Neutrophil (primary cell): ENCODE measurements around the gene ZDHHC4.
A peak's percentile ranks its signal among the peaks of the same experiment; 100 is the strongest.

ENCODE experiments used
- H3K27ac ChIP-seq: fragments of 200-600 bp; sonication (generic); 2 replicates; pipeline ENCODE4 v1.5.1; 2016; ENCODE audit warnings: mild to moderate bottlenecking, moderate library complexity
- H3K27me3 ChIP-seq: fragments of 200-600 bp; sonication (generic); 2 replicates; pipeline ENCODE4 v1.6.0; 2016; ENCODE audit warnings: mild to moderate bottlenecking
- H3K36me3 ChIP-seq: fragments of 200-600 bp; sonication (generic); 2 replicates; pipeline ENCODE4 v1.5.1; 2017
- H3K4me1 ChIP-seq, 2 experiments: fragments of 200-600 bp in 1 of 2; sonication (generic) in 1 of 2; 1 replicate in 1 of 2; 2 replicates in 1 of 2; pipeline versions ENCODE4 v1.5.1 to v1.6.1; 2013 to 2016; ENCODE audit warnings: low read depth in 1 of 2, low read length in 1 of 2, mild to moderate bottlenecking in 1 of 2, moderate library complexity in 1 of 2; ENCODE audit not compliant: control insufficient read depth in 1 of 2, insufficient read depth in 1 of 2
- H3K4me3 ChIP-seq, 2 experiments: fragments of 200-600 bp in 1 of 2; sonication (generic) in 1 of 2; 1 replicate in 1 of 2; 2 replicates in 1 of 2; pipeline ENCODE4 v1.5.1; 2013 to 2016; ENCODE audit warnings: low read depth in 1 of 2, low read length in 1 of 2, mild to moderate bottlenecking in 1 of 2, moderate library complexity in 1 of 2
- H3K9me3 ChIP-seq: fragments of 200-600 bp; sonication (generic); 2 replicates; pipeline ENCODE4 v1.5.1; 2016
- CTCF ChIP-seq: fragments of 200-600 bp; sonication (generic); IDR thresholded peaks from 2 replicates; pipeline ENCODE4 v1.5.1; 2016; ENCODE audit warnings: antibody characterized with exemption

The ZDHHC4 gene

GRCh38 chr7:6621195-6622133 lies 44.2 kb downstream of the ZDHHC4 start:
- peaks cover 13 to 16% of the 10 kb centered on the region in 2 experiments for H3K4me1 ChIP-seq
- TF ChIP-seq CTCF = no peak
- H3K27ac ChIP-seq = peak overlapping the region; percentile 42
- no peaks in the 10 kb centered on the region for H3K9me3 ChIP-seq
- H3K27me3 ChIP-seq = peaks cover 23% of the 10 kb centered on the region
- H3K36me3 ChIP-seq = no peaks in the 10 kb centered on the region
- no peak overlapping the region for H3K4me3 ChIP-seq

- H3K4me1 ChIP-seq = peaks cover 13 to 16% of the 10 kb centered on the region in 2 experiments
- TF ChIP-seq CTCF = no peak
- H3K27ac ChIP-seq = peak overlapping the region; percentile 42
- H3K9me3 ChIP-seq = no peaks in the 10 kb centered on the region
- H3K27me3 ChIP-seq = peaks cover 15% of the 10 kb centered on the region
- no peak overlapping the region for H3K4me3 ChIP-seq
- no peaks in the 10 kb centered on the region for H3K36me3 ChIP-seq
These were observed 45.0 kb downstream of the ZDHHC4 start for GRCh38 chr7:6622134-6622710.

- no peaks in the 10 kb centered on the region for H3K36me3 ChIP-seq
- no peak overlapping the region for H3K4me3 ChIP-seq
- no peaks in the 10 kb centered on the region for H3K9me3 ChIP-seq
- peaks cover 13 to 16% of the 10 kb centered on the region in 2 experiments for H3K4me1 ChIP-seq
- no peak overlapping the region for H3K27ac ChIP-seq
- no peak for TF ChIP-seq CTCF
- H3K27me3 ChIP-seq = peaks cover under 1% of the 10 kb centered on the region
These were observed 46.5 kb downstream of the ZDHHC4 start for GRCh38 chr7:6623589-6624245.

GRCh38 chr7:6624246-6624611 lies 47.0 kb downstream of the ZDHHC4 start:
- Histone ChIP-seq H3K4me3 (no peak overlapping the region), H3K27me3 (no peaks in the 10 kb centered on the region), H3K4me1 (peaks cover 13 to 16% of the 10 kb centered on the region in 2 experiments), H3K9me3 (no peaks in the 10 kb centered on the region), H3K27ac (no peak overlapping the region), H3K36me3 (no peaks in the 10 kb centered on the region)
- no peak for TF ChIP-seq CTCF

- no peak overlapping the region for H3K27ac ChIP-seq
- no peak overlapping the region for H3K4me3 ChIP-seq
- H3K36me3 ChIP-seq = no peaks in the 10 kb centered on the region
- H3K27me3 ChIP-seq = no peaks in the 10 kb centered on the region
- peaks cover 6 to 7% of the 10 kb centered on the region in 2 experiments for H3K4me1 ChIP-seq
- no peak for TF ChIP-seq CTCF
- H3K9me3 ChIP-seq = no peaks in the 10 kb centered on the region
These were observed 50.8 kb downstream of the ZDHHC4 start for GRCh38 chr7:6628045-6628444.
